ENCODE data around the gene SNTG2.

GRCh38 chr2:1318366-1319009, 367.8 kb downstream of the SNTG2 start:
- TF ChIP-seq POLR2A (IDR thresholded peaks at IDR 0.05; ENCODE audit: low read length) (no peak), GATA1 (IDR thresholded peaks at IDR 0.05; ENCODE audit: low read depth, low read length) (no peak)

All from erythroblast (primary cell).